Left lung (tissue), 10 donors: ENCODE data around the gene DDTL. TPM values are rescaled to one million over a fixed set of nuclear protein-coding genes. Genes with fewer than 3 reads are reported as not detected.

ENCODE experiments used
- ATAC-seq: fragments of 200-7000 bp; cut with Tn5 transposase; one replicate; pipeline ENCODE4 v1.9.1; 2020; ENCODE audit warnings: moderate library complexity
- DNase-seq, 4 donors: peaks; one replicate each; pipeline ENCODE4 v3.0.0-alpha.2; 2013 to 2020
- H3K27ac ChIP-seq, 2 donors: fragments of 200-600 bp; sonication (generic) in 1 of 2; one replicate each; pipeline versions ENCODE4 v1.5.0 to v1.8.0; 2020 to 2021
- H3K27me3 ChIP-seq, 2 donors: fragments of 200-600 bp; sonication (generic) in 1 of 2; one replicate each; pipeline versions ENCODE4 v1.5.0 to v1.8.0; 2020 to 2021
- H3K36me3 ChIP-seq, 2 donors: fragments of 200-600 bp; sonication (generic) in 1 of 2; one replicate each; pipeline versions ENCODE4 v1.5.0 to v1.8.0; 2020 to 2021
- H3K4me1 ChIP-seq, 2 donors: fragments of 200-600 bp; one replicate each; pipeline ENCODE4 v1.8.0; 2021
- H3K4me3 ChIP-seq, 2 donors: fragments of 200-600 bp; sonication (generic) in 1 of 2; one replicate each; pipeline versions ENCODE4 v1.5.0 to v1.8.0; 2020 to 2021; ENCODE audit warnings: mild to moderate bottlenecking in 1 of 2
- H3K9me3 ChIP-seq, 2 donors: fragments of 200-600 bp; sonication (generic) in 1 of 2; one replicate each; pipeline versions ENCODE4 v1.5.0 to v1.8.0; 2020 to 2021
- CTCF ChIP-seq, 2 donors: fragments of 200-600 bp; sonication (generic) in 1 of 2; IDR thresholded peaks; one replicate each; pipeline versions ENCODE4 v1.5.0 to v1.8.0; 2021; ENCODE audit warnings: antibody characterized with exemption in 2 of 2
- intact Hi-C, 2 donors: fragments of 100-400 bp; cut with DNase I; formaldehyde crosslinking; loops; one replicate each; pipeline versions ENCODE4 v1.11.2 to v1.14.2; 2022
- polyA plus RNA-seq, 6 donors: library from polyadenylated mRNA; unstranded; fragments of 120-200 nt; gene quantifications; one replicate each; pipeline ENCODE4 v1.2.1, GENCODE V29; 2013; ENCODE audit not compliant: insufficient read length in 6 of 6
- total RNA-seq, 2 donors: library from RNA; stranded (reverse); fragmentation: NEBNext Ultra II Directional; extraction: Animal tissue kit (Norgen Biotek cat#: 25700); gene quantifications; one replicate each; pipeline ENCODE4 v1.2.1, GENCODE V29; 2021
- donor health status: DM: no; HTN: yes; CAD: no.
- donor health status: DM: no; HTN: no; CAD: no.

Gene DDTL
- total and polyA plus RNA-seq, 8 donors: 2.4 to 12.3 (median 9.0) TPM; not detected in 1

- Histone ChIP-seq H3K36me3 (no peaks in the 10 kb centered on the region), H3K9me3 (no peaks in the 10 kb centered on the region), H3K4me1 (peaks cover 9 to 22% of the 10 kb centered on the region in 2 donors), H3K4me3 (no peak overlapping the region), H3K27me3 (no peaks in the 10 kb centered on the region), H3K27ac (no peak overlapping the region)
- intact Hi-C loops: no loop called here
- TF ChIP-seq CTCF (IDR thresholded peaks at IDR 0.05): no peak
- no peak for ATAC-seq
- no peak for DNase-seq
Observed at GRCh38 chr22:24008381-24009226, 41.9 kb downstream of the DDTL start.

- peaks cover 9 to 22% of the 10 kb centered on the region in 2 donors for H3K4me1 ChIP-seq
- intact Hi-C loops: no loop called here
- no peak overlapping the region for H3K4me3 ChIP-seq
- H3K27ac ChIP-seq: no peak overlapping the region
- DNase-seq: no peak
- no peaks in the 10 kb centered on the region for H3K9me3 ChIP-seq
- no peak for ATAC-seq
- TF ChIP-seq CTCF (IDR thresholded peaks at IDR 0.05): no peak
- no peaks in the 10 kb centered on the region for H3K36me3 ChIP-seq
- H3K27me3 ChIP-seq: no peaks in the 10 kb centered on the region
Observed at GRCh38 chr22:24009227-24010017, 42.7 kb downstream of the DDTL start.

GRCh38 chr22:24010018-24010391 is 43.3 kb downstream of the DDTL start:
- Histone ChIP-seq H3K36me3 (no peaks in the 10 kb centered on the region), H3K4me1 (peaks cover 9 to 22% of the 10 kb centered on the region in 2 donors), H3K4me3 (no peak overlapping the region), H3K27me3 (no peaks in the 10 kb centered on the region), H3K9me3 (no peaks in the 10 kb centered on the region), H3K27ac (no peak overlapping the region)
- intact Hi-C loops: no loop called here
- no peak for DNase-seq
- ATAC-seq: no peak
- no peak for TF ChIP-seq CTCF (IDR thresholded peaks at IDR 0.05)

- ATAC-seq (peak; percentile 62), DNase-seq (peak in 3 of 4 donors; percentile 18 to 76 (median 26))
- Histone ChIP-seq H3K4me1 (peaks cover 9 to 22% of the 10 kb centered on the region in 2 donors), H3K4me3 (peak overlapping the region; percentile 81 to 86), H3K9me3 (no peaks in the 10 kb centered on the region), H3K27me3 (no peaks in the 10 kb centered on the region), H3K36me3 (no peaks in the 10 kb centered on the region), H3K27ac (peak overlapping the region; percentile 86 to 94)
- intact Hi-C loops: no loop called here
- TF ChIP-seq CTCF (IDR thresholded peaks at IDR 0.05): no peak
Observed at GRCh38 chr22:24011735-24012068, 45.0 kb downstream of the DDTL start.

- intact Hi-C loops: no loop called here
- Histone ChIP-seq H3K36me3 (peaks cover 0 to 7% of the 10 kb centered on the region in 2 donors), H3K27me3 (no peaks in the 10 kb centered on the region), H3K27ac (no peak overlapping the region), H3K4me3 (no peak overlapping the region), H3K9me3 (no peaks in the 10 kb centered on the region), H3K4me1 (peaks cover 9 to 19% of the 10 kb centered on the region in 2 donors)
- ATAC-seq (no peak), DNase-seq (no peak)
- TF ChIP-seq CTCF (IDR thresholded peaks at IDR 0.05): no peak
Observed at GRCh38 chr22:24016156-24016555, 49.5 kb downstream of the DDTL start.
